Stomach (tissue), 4 donors: ENCODE measurements around the gene MRPS15.

ENCODE experiments used
- EP300 ChIP-seq: sonication (generic); formaldehyde crosslinking; IDR thresholded peaks from one replicate; pipeline ENCODE4 v1.6.1; 2017; ENCODE audit warnings: antibody characterized with exemption
- POLR2A ChIP-seq, 4 donors: fragments of 450-650 bp; IDR thresholded peaks; one replicate each; pipeline ENCODE4 v1.6.1; 2016; ENCODE audit warnings: antibody characterized with exemption in 4 of 4, control low read depth in 2 of 4, mild to moderate bottlenecking in 1 of 4, moderate library complexity in 1 of 4
- POLR2AphosphoS5 ChIP-seq, 3 donors: sonication (generic); formaldehyde crosslinking; IDR thresholded peaks; one replicate each; pipeline ENCODE4 v1.6.1; 2016; ENCODE audit warnings: antibody characterized with exemption in 3 of 3
- TF ChIP-seq, protein P1 (sequence below), 7 experiments: fragments of 450-650 bp in 4 of 7; fragments of 200-600 bp in 3 of 7; sonication (generic) in 3 of 7; IDR thresholded peaks; one replicate each; pipeline ENCODE4 v1.5.1; 2016 to 2019; ENCODE audit warnings: antibody characterized with exemption in 7 of 7, control low read depth in 2 of 7, mild to moderate bottlenecking in 1 of 7

GRCh38 chr1:36469163-36469562 is 5.0 kb upstream of the MRPS15 start:
- TF ChIP-seq, protein P1, sequence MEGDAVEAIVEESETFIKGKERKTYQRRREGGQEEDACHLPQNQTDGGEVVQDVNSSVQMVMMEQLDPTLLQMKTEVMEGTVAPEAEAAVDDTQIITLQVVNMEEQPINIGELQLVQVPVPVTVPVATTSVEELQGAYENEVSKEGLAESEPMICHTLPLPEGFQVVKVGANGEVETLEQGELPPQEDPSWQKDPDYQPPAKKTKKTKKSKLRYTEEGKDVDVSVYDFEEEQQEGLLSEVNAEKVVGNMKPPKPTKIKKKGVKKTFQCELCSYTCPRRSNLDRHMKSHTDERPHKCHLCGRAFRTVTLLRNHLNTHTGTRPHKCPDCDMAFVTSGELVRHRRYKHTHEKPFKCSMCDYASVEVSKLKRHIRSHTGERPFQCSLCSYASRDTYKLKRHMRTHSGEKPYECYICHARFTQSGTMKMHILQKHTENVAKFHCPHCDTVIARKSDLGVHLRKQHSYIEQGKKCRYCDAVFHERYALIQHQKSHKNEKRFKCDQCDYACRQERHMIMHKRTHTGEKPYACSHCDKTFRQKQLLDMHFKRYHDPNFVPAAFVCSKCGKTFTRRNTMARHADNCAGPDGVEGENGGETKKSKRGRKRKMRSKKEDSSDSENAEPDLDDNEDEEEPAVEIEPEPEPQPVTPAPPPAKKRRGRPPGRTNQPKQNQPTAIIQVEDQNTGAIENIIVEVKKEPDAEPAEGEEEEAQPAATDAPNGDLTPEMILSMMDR (IDR thresholded peaks at IDR 0.05) = no peak
- TF ChIP-seq POLR2A (IDR thresholded peaks at IDR 0.05) (no peak), EP300 (no peak), POLR2AphosphoS5 (IDR thresholded peaks at IDR 0.05) (no peak)
